Cardiac muscle cell (in vitro differentiated cells and primary cell): ENCODE results near the gene FAF2. TPM values are rescaled to one million over a fixed set of nuclear protein-coding genes. Genes with fewer than 3 reads are reported as not detected.

Experiments used
- DNase-seq, 2 donors: peaks; one replicate each; pipeline versions ENCODE4 v3.0.0 to v3.0.0-alpha.2; 2010 to 2017; ENCODE audit warnings: low read depth in 1 of 2, low spot score in 1 of 2
- H3K27ac ChIP-seq: fragments of 200-600 bp; sonication (generic); 2 replicates; pipeline ENCODE4 v1.5.1; 2016
- H3K27me3 ChIP-seq: fragments of 200-600 bp; sonication (generic); 2 replicates; pipeline ENCODE4 v1.6.0; 2016; ENCODE audit warnings: control low read depth
- H3K36me3 ChIP-seq: fragments of 200-600 bp; sonication (generic); 2 replicates; pipeline ENCODE4 v1.5.1; 2016; ENCODE audit warnings: control low read depth
- H3K4me1 ChIP-seq: fragments of 200-600 bp; sonication (generic); 2 replicates; pipeline ENCODE4 v1.8.1; 2017; ENCODE audit warnings: low read depth, mild to moderate bottlenecking, mixed run types
- H3K4me3 ChIP-seq: fragments of 200-600 bp; sonication (generic); 2 replicates; pipeline ENCODE4 v1.5.1; 2016; ENCODE audit warnings: mild to moderate bottlenecking
- H3K9me3 ChIP-seq: fragments of 200-600 bp; sonication (generic); 2 replicates; pipeline ENCODE4 v1.5.1; 2017; ENCODE audit warnings: low read depth, mild to moderate bottlenecking, control low read depth
- CTCF ChIP-seq: IDR thresholded peaks from 2 replicates; pipeline ENCODE4 v1.5.1; 2012; ENCODE audit warnings: low read depth, mild to moderate bottlenecking, low read length
- polyA plus RNA-seq: library from polyadenylated mRNA; unstranded; fragments of >200 nt; fragmentation: Nextera tagmentation; extraction: Ambion mirVana; gene quantifications from 2 replicates; pipeline ENCODE4 v1.2.1, GENCODE V29; 2016
- total RNA-seq: library from RNA; depleted of rRNA; stranded (reverse); fragments of >200 nt; gene quantifications from 2 replicates; pipeline ENCODE4 v1.2.3, GENCODE V29; 2016

The FAF2 gene
- total and polyA plus RNA-seq, 2 experiments from 2014 or later = 26.1 to 29.0 TPM

GRCh38 chr5:176530393-176530982 is 82.3 kb downstream of the FAF2 start:
- no peak for TF ChIP-seq CTCF
- H3K4me1 ChIP-seq = peaks cover 23% of the 10 kb centered on the region
- no peak overlapping the region for H3K4me3 ChIP-seq
- H3K27ac ChIP-seq = no peak overlapping the region
- no peaks in the 10 kb centered on the region for H3K9me3 ChIP-seq
- DNase-seq = no peak
- H3K27me3 ChIP-seq = no peaks in the 10 kb centered on the region
- H3K36me3 ChIP-seq = peaks cover 31% of the 10 kb centered on the region

- Histone ChIP-seq H3K9me3 (no peaks in the 10 kb centered on the region), H3K36me3 (peaks cover 31% of the 10 kb centered on the region), H3K4me1 (peaks cover 23% of the 10 kb centered on the region), H3K27me3 (no peaks in the 10 kb centered on the region), H3K4me3 (no peak overlapping the region), H3K27ac (no peak overlapping the region)
- DNase-seq = no peak
- no peak for TF ChIP-seq CTCF
Measured at GRCh38 chr5:176530983-176531901, 83.1 kb downstream of the FAF2 start.

DNA sequence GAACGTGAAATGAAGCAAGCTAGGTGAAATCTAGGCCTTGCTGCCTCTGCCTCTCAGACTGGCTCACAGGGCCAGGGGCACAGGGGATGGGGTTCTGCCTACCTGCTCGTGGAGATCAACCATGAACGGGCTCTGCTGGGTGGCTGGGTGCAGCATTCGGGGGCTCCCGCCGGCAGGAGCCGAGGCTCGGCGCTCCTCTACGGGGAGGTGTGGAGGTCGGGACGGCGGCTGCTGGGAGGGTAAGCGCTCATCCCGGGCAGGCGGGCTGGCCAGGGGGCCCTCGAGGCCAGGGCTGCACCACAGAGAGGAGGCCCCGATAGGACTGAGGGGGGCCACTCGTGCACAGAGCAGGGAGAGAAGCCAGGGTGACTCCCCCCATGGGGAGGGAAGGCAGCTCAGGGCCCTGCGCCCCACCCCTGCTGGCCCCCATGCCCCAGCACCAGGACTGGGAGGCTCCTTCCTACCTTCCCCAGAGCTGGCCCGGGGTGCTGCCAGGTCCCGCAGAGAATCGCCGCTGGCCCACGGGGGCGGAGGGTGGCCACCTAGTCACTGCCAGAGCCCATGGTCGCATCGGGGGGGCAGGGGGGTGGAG is 83.8 kb downstream of the FAF2 start:
- H3K9me3 ChIP-seq = no peaks in the 10 kb centered on the region
- no peaks in the 10 kb centered on the region for H3K27me3 ChIP-seq
- no peak overlapping the region for H3K4me3 ChIP-seq
- H3K4me1 ChIP-seq = peaks cover 23% of the 10 kb centered on the region
- H3K36me3 ChIP-seq = peaks cover 31% of the 10 kb centered on the region
- H3K27ac ChIP-seq = no peak overlapping the region
- no peak for TF ChIP-seq CTCF
- no peak for DNase-seq

DNA sequence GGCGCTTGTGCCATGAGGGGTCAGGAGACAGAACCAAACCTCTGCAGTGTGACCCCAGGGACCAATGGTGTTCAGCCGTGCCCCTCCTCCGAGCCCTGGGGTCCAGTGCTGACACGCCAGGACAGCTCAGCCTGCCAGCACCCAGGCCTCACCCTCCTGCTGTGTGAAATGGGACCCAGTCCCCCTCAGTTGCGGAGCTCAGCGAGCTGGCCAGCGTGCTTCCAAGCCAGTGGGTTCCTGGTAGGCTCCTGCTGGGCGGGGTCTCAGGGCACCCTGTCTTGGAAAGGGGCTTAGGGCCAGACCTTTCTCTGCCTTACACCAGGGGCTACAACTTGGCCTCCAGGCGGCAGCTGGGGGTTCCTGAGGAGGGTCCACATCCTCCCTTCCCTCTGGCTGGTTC is 84.6 kb downstream of the FAF2 start:
- Histone ChIP-seq H3K4me1 (peaks cover 23% of the 10 kb centered on the region), H3K36me3 (peaks cover 31% of the 10 kb centered on the region), H3K4me3 (no peak overlapping the region), H3K27ac (peak overlapping the region; percentile 36), H3K9me3 (no peaks in the 10 kb centered on the region), H3K27me3 (no peaks in the 10 kb centered on the region)
- DNase-seq = no peak
- no peak for TF ChIP-seq CTCF

GRCh38 chr5:176533390-176533789 is 85.2 kb downstream of the FAF2 start:
- peak in 1 of 2 donors; percentile 34 for DNase-seq
- H3K9me3 ChIP-seq = no peaks in the 10 kb centered on the region
- peak overlapping the region; percentile 98 for H3K27ac ChIP-seq
- H3K27me3 ChIP-seq = no peaks in the 10 kb centered on the region
- H3K4me1 ChIP-seq = peaks cover 27% of the 10 kb centered on the region
- no peak for TF ChIP-seq CTCF
- H3K36me3 ChIP-seq = peaks cover 31% of the 10 kb centered on the region
- H3K4me3 ChIP-seq = no peak overlapping the region
